ENCODE data around the gene IFI44L. TPM values are rescaled to one million over a fixed set of nuclear protein-coding genes. Genes with fewer than 3 reads are reported as not detected.

IFI44L gene
- 1.5 and 4.5 TPM in 2 replicates for total RNA-seq (2014; rRNA removed; shearing (Covaris generic))

DNA sequence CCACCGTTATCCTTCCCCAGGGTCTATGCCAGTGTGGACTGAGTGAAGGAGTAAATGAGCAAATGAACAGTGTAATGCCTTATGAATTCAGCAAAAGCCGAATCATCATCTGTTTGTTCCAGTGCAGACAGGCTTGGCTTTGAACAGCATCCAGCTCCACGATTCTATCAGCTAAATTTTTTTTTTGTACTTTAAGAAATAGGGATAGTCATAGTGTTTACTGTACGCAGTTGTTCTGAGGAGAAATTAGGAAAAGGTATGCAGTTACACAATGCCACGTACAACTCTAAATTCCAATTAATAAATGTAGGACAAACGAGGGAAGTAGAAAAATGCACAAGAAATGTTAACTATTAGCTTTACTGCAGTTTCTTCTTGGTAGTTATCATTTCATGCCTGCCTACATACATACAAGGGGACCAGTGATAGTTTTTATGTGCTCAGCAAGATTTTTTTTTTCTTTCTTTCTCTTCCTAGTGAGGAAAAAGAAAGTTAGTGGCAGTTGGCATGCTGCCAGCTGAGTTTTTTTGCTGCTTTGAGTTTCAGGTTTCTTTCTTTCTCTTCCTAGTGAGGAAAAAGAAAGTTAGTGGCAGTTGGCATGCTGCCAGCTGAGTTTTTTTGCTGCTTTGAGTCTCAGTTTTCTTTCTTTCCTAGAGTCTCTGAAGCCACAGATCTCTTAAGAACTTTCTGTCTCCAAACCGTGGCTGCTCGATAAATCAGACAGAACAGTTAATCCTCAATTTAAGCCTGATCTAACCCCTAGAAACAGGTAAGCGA is at the start of gene IFI44L:
Gene IFI44L (plus strand): TSS at position 646 of the 777 bp plus-strand sequence. CDS start 7,468 bp downstream, outside the sequence.
- DNase-seq (ENCODE audit: low read depth): peak; percentile 63

DNA sequence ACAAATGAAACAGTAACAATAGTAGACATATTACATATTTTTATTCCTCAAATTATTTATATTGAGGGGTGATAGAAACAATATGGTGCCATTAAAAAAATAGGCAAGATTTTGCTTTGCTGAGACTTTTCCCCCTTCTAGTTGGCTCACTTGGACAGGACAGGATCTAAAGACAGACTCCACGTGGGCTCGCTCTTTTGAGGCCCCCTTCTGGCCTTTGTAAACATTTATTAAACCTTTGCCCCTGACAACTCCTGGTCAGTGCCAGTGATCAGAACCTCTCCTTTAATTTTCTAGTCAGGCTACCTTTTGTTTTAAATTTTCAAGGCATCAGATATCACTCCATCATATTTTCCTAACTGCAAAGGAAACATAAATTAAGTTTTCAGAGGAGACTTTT is 49.7 kb upstream of the IFI44L start:
- no peak for DNase-seq (ENCODE audit: low read depth)

DNA sequence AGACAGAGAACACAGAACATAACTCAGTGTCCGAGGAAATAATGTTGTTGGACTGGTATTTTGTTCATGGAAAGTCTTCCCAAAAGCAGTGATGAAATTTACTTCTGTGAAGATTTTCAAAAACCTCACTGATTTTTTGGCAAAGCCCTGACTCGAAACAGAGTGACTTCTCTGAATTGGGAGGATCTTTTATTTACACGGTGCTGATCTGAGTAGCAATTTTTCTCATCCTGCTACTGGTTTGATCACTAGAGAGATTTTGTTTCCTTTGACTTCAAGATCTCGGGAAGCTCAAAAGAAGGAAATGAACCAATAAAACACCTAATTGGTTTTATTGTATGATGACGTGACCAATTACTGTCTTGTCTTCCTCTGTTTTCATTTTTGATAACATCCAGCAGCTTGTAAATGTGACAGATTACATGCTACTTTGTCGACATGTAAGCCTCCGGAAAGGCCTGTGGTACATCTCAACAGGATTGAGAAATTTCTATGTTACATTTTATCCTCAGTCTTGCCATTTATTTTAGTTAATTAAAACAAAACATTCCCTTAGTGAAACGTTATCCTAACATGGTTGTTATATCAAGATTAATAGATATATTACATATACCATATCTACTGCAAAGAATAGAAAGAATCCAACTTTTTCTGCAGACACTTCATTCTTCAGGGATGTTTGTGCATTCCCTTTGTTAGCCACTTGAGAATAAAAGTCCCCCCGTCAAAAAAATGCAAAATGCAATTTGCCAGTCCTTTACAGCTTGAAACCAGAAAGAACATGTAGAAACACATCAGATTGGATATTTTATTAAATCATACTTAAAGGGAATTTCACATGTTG is 42.8 kb upstream of the IFI44L start:
- DNase-seq (ENCODE audit: low read depth): no peak

DNA sequence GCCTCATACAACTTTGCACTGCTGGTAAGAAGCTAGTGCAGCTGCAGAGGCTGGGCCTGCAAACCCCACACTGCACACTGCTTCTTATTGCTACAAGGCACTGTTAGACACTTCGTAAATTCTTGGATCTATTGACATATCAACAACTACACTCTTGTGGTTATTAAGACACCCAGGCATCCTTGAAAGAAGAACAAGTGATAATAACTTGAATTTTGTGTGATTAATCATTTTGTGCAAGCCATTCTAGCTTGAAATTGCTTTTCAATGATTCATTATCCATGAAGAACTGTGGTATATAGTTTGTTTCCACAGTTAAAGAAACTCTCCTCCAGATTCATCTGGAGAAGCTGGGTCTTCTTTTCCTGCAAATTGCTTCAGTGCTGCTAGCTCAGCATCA is 33.7 kb upstream of the IFI44L start:
- DNase-seq (ENCODE audit: low read depth): no peak

DNA sequence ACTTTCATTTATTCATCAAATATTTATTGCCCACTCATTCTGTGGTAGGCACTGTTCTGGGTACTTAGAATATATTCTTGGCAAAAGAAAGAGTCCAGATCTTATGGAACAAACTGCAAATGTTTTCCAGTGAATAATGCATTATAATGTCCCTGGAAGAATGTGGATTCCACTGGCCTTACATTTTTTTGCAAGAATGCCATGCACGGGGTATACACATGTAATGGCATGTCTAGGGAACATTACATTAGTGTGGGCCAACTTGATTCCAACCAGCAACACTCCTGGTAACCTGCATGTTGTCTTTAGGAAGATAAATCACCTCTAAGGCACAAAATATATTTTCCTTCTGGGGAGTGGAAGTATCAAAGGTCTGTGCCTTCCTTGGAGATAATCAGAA is 33.0 kb upstream of the IFI44L start:
- DNase-seq (ENCODE audit: low read depth): no peak

DNA sequence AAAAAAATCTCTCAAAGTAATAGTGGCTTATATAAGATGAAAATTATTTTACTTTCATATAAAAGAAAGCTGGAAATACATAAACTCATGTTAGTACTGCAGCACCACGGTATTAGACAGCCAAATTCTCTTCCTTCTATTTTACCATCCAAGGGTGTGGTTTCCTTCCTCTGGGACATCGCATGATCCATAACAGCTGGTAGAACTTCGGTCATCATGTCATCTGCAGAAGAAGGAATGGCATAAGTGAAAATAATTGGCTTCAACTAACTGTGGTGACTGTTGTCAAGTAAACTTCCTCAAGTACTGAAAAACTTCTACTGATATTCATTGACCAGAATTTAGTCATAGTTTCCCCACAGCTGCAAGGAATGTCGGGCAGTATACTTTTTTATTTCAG is 28.3 kb upstream of the IFI44L start:
- no peak for DNase-seq (ENCODE audit: low read depth)

DNA sequence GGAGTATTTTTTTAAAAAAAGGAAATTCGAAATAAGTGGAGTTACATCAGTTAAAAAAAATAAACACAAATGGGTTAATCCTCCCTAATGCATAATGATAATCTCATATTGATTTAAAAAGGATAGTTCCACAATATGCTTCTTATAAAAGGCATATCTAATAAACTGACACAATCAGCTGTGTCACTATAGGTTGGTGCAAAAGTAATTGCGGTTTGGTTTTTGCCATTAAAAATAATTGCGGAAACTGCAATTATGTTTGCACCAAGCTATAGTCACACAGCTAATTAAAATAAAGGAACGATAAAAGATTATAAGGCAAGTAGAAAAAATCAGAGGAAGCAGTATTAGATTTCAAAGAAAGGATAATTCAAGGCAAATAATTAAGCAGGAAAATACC is 21.0 kb upstream of the IFI44L start:
- DNase-seq (ENCODE audit: low read depth): no peak

DNA sequence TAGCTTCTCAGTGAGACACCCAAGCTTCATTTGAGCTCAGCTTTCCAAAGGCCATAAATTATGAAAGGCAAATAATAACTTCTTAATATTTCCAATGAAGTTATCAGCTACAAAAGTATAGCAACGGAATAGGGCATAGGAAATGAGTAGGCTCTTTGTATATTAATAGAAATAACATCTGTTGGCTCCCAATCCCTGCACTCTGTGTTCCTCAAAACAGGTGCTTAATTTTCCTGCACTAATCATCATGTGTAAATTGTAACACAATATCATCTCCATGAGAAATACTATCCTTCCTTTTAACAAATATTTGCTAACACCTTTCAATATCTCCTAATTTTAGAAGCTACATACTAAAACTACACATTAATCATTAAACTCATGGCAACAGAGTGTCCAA is 19.2 kb upstream of the IFI44L start:
- no peak for DNase-seq (ENCODE audit: low read depth)

DNA sequence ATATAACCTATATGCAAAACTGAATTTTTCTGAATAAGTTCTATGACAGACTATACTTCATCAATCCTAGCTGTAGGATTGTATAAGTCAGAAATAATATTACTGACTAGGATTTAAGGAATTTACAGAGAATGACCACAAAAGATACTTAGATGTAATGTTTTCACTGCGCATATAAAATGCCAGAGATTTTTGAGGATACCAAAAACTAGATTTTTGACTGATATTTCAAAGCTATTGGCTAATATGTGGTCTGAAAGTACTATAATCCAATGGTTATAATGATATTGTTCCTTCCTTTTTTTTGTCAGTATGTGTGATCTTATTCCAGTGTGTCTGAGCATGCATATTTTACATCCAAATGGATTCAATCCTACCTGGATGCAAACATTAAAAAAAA is 17.0 kb upstream of the IFI44L start:
- no peak for DNase-seq (ENCODE audit: low read depth)

DNA sequence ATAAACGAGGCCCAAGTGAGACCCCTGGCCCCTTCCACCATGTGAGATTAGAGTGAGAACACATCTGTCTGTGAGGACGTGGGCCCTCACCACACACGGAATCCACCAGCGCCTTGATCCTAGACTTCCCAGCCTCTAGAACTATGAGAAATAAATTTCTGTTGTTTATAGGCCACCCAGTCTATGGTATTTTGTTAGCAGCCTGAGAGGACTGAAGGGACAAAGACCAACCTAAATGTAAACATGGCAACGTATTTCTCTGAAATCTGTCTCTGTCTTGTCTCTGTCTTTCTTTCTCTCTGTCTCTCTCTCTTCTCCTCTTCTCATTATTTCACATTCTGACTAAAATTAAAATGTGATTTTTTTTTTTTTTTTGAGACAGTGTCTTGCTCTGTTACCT is 15.6 kb upstream of the IFI44L start:
- DNase-seq (ENCODE audit: low read depth): no peak

DNA sequence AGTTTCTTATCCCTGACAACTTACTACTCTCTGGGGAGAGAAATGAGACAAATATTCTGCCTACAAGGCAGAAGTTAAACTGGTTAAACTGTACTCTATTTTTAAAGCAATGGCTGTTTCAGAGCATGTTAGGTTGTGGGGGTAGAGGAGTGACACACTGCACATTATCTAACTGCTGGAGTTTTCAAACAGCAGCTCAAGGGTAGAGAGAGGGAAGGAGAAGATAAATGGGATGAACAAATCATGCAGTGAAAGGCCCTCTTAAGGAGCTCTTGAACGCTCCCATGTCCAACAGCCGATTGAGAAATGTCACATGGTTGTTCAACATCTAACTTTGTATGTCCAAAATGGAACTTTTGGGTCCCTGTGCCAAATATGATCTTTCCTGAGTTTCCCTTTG is 14.0 kb upstream of the IFI44L start:
- DNase-seq (ENCODE audit: low read depth): no peak

DNA sequence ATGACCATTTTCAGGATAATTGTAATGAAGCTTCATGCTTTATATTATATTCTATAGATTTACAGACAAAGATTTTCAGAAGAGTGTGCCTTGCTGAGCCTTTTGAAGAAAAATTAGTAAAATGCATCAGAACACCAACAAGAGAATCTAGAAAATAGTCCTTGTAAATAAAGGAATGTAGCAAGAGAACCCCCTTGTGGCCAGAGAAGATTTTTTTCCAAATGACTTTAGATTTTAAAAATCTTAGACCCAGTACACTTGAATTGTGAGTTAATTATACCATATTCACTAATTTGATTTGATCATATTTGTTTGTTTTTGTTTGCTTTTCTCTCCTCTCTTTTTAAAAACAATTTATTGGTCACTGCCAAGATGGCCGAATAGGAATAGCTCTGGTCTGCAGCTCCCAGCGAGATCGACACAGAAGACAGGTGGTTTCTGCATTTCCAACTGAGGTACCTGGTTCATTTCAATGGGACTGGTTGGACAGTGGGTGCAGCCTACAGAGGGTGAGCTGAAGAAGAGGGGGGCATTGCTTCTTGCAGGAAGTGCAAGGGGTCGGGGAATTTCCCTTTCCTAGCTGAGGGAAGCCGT is 12.8 kb upstream of the IFI44L start:
- no peak for DNase-seq (ENCODE audit: low read depth)

DNA sequence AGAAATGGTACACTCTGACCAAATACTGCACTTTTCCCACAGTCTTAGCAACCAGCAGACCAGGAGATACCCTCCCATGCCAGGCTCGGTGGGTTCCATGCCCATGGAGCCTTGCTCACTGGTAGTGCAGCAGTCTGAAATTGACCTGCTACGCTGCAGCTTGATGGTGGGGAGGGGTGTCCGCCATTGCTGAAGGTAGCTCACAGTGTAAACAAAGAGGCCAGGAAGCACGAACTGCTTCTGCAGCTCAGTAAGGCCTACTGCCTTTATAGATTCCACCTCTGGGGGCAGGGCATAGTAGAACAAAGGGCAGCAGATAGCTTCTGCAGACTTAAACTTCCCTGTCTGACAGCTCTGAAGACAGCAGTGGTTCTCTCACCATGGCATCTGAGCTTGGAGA is 12.3 kb upstream of the IFI44L start:
- no peak for DNase-seq (ENCODE audit: low read depth)

DNA sequence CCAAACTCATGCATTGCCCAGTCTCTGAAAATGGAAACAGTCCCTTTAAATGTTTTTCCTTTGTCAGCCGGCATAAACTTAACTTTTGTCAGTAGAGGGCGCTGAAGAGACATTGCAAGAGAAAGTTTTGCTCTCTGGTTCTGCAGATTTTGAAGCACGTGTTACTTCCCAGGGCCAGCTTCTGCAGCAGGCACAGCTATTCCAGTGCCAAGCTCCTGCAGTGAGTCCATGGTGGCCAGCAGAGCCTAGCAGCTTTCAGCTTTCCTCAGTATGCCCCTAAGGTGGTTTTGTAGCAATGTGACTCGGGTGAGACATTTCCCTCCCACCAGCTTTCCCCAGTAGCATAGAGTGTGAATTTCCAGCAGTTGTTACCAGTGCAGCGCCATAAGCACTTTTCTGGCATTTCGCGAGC is 2.6 kb upstream of the IFI44L start:
- DNase-seq (ENCODE audit: low read depth): peak; percentile 85

DNA sequence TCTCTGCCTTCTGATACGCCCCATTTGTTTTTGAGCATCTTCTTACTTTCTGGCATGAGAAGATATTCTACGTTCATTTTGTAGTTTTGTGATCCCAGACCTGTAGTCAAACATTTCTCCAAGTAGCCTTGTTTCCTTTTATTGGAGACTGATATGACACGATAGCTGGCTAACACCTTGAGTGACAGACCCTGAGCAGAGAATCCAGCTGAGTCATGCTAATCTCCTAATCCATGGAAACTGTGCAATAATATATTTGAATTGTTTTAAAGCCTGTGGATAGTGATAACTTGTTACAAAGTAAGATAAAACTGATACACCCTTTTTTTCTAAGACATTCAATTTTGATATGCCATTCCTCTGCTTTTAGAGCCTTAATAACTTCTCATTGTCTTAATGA is 1.2 kb upstream of the IFI44L start:
- DNase-seq (ENCODE audit: low read depth): no peak

DNA sequence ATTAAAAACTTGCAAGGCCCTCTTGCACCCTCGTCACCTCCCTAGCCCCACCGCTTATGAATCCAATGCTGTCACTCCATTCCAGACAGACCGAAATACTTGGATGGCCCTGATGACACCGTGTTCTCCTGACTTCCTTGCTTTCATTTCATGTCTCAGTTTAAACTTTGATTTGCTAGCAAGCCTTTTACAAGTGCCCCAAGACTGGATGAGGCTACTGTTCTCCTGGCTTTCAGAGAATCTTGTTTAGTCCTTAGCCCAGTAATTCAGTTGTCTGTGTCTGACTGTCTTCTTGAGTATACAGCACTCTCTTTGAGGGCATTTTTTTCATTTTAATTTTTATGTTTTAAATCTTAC is 824 bp upstream of the IFI44L start:
- DNase-seq (ENCODE audit: low read depth): peak; percentile 17

DNA sequence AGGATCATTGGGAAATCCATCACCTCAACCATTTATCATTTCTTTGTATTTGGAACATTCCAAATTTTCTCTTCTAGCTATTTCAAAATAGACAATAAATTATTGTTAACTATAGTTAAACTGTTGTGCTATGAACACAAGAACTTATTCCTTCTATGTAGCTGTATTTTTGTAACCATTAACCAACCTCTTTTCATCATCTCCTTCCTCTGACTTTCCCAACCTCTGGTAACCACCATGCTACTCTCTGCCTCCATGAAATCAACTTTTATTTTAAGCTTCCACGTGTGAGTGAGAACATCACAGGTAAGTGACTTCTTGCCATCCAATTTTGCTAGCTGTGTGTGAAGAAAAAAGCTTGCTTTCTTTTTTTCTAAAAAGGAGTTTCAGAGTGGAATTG is 418 bp downstream of the IFI44L start:
- DNase-seq (ENCODE audit: low read depth): no peak

DNA sequence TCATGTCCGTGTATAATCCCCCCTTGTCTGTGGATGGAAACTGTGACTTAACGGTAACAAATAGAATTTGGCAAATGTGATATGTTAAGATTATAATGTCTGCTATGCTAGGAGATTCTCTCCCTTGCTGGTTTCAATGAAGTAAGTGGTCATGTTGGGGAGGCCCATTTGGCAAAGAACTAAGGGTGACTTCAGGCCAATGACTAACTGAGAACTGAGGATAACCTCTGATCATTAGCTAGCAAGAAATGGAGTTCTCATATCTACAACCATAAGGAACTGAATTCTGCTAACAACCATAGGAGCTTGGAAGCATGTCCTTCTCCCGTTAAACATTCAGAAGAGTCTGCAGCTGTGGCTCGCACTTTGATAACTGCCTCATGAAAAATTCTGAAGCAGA is 2.3 kb downstream of the IFI44L start:
- DNase-seq (ENCODE audit: low read depth): no peak

DNA sequence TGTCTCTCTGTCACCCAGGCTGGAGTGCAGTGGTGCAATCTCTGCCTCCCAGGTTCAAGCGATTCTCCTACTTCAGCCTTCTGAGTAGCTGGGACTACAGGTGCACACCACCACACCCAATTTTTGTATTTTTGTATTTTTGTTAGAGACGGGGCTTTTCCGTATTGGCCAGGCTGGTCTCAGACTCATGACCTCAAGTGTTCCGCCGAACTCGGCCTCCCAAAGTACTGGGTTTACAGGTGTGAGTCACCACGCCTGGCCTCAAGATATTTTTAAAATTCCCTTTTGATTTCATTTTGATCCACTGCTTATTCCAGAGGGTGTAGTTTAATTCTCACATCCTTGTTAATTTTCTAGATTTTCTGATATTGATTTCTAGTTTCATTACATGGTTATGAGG is 3.8 kb downstream of the IFI44L start:
- no peak for DNase-seq (ENCODE audit: low read depth)

DNA sequence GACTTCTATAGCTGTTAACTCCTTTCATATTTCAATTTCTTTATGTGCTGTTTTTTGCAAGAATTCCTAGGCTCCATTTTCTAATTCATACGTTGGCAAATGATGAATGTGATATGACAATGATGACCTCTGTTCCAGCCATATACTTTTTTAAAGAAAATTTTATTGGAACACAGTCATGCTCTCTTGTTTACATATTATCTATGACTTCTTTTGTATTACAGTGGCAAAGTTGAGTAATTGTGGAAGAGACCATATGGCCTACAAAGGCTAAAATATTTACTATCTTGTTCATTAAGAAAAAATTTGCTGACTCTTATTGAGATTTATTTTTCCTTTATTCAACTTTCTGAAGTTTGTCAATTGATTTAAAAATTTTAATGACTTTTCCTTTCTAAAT is 7.1 kb downstream of the IFI44L start:
- no peak for DNase-seq (ENCODE audit: low read depth)

DNA sequence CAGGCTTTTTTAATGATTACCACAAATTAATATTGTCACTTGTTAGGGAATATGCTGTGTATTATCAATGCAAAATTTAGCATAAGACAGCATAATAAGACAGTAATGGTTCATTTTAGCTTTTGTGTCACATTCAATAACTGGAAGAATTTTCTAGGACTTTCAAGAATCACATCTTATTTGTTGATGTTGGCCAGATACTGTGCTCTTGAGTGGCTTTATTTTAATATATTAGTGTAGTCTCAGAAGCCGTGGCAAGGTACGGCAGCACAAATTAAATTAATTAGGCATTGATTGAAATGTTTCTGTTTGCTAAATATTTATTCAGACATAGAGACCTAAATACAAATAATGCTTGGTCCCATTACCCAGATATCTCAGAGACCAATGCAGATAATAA is 10.4 kb downstream of the IFI44L start:
- no peak for DNase-seq (ENCODE audit: low read depth)

DNA sequence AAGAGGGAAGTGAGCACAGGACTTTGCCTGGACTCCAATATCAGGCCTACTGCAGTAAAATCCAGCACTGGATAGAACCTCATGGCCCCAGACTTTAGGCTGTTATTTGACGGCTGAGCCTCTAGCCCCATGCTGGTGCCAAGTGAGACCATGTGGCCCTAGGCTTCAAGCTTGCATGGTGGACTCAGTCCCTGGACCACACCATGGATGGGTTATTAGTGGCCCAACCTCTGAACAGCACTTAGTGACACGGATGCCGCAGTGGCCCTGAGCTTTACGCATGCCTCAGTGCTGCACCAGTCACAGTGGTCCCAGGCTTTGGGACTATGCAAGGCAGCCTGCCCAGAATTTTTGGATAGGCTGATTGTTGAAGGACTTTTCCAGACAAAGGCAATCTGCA is 13.0 kb downstream of the IFI44L start:
- DNase-seq (ENCODE audit: low read depth): no peak

DNA sequence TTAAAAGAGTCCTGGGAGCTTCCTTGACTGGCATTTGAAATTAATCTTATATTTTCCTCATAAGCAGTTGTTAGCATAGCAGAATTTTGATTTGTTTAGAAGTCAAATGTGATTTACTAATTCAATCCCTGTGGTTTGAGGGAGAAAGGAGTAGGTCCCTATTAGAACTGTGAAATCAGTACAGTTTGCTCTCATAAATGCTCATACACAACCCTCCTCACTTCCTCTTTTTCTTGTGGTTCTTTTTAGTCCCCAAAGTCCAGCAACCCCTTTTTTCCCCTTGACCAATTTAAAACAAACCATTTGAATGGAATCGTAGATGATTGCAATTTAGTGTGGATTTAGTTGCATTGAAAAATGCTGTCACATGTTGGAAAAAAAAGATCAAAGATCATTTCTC is 20.2 kb downstream of the IFI44L start:
- no peak for DNase-seq (ENCODE audit: low read depth)

Data from Daoy (cell line).